Upper lobe of right lung (tissue), 1 donor: Measurements from ENCODE around the gene CCL25. TPM values are rescaled to one million over a fixed set of nuclear protein-coding genes. Genes with fewer than 3 reads are reported as not detected.

Experiments used
- ATAC-seq: fragments of 200-7000 bp; cut with Tn5 transposase; one replicate; pipeline ENCODE4 v1.9.1; 2020; ENCODE audit warnings: mild to moderate bottlenecking, moderate library complexity
- DNase-seq: peaks from one replicate; pipeline ENCODE4 v3.0.0-alpha.2; 2020
- H3K27ac ChIP-seq: fragments of 200-600 bp; one replicate; pipeline ENCODE4 v1.8.0; 2022
- H3K27me3 ChIP-seq: fragments of 200-600 bp; one replicate; pipeline ENCODE4 v1.8.0; 2022; ENCODE audit warnings: mild to moderate bottlenecking
- H3K36me3 ChIP-seq: fragments of 200-600 bp; one replicate; pipeline ENCODE4 v1.8.0; 2022
- H3K4me1 ChIP-seq: fragments of 200-600 bp; one replicate; pipeline ENCODE4 v1.8.0; 2022
- H3K4me3 ChIP-seq: fragments of 200-600 bp; one replicate; pipeline ENCODE4 v1.8.0; 2022; ENCODE audit warnings: mild to moderate bottlenecking
- H3K9me3 ChIP-seq: fragments of 200-600 bp; one replicate; pipeline ENCODE4 v1.8.0; 2022
- CTCF ChIP-seq: fragments of 200-600 bp; IDR thresholded peaks from one replicate; pipeline ENCODE4 v1.8.0; 2022; ENCODE audit warnings: antibody characterized with exemption
- intact Hi-C: fragments of 100-400 bp; cut with DNase I; formaldehyde crosslinking; loops from one replicate; pipeline ENCODE4 v1.11.0; 2022
- total RNA-seq: library from RNA; stranded (reverse); fragmentation: NEBNext Ultra II Directional; extraction: Animal tissue kit (Norgen Biotek cat#: 25700); gene quantifications from one replicate; pipeline ENCODE4 v1.2.1, GENCODE V29; 2021
- donor health status: DM: no; HTN: yes; CAD: no; lungs with severe emphysema.

CCL25 gene
- total RNA-seq, 1 donor from 2014 or later, result not detected

GRCh38 chr19:8111376-8111775 is 58.8 kb downstream of the CCL25 start:
- no peaks in the 10 kb centered on the region for H3K9me3 ChIP-seq
- H3K4me3 ChIP-seq, result no peak overlapping the region
- ATAC-seq (no peak), DNase-seq (no peak)
- no peak for TF ChIP-seq CTCF
- H3K36me3 ChIP-seq, result no peaks in the 10 kb centered on the region
- intact Hi-C loops, result no loop called here
- no peak overlapping the region for H3K27ac ChIP-seq
- H3K27me3 ChIP-seq, result no peaks in the 10 kb centered on the region
- no peaks in the 10 kb centered on the region for H3K4me1 ChIP-seq

Other genes with a start within 250 kb of the CCL25 start
- gene EVI5L, start 222.5 kb upstream of the CCL25 start, total RNA-seq, result 15.5 TPM
- gene PRR36, start 178.4 kb upstream of the CCL25 start, total RNA-seq, result 2.6 TPM
- 11.0 TPM for gene LRRC8E, start 164.2 kb upstream of the CCL25 start, total RNA-seq
- 36.4 TPM for gene MAP2K7, start 148.9 kb upstream of the CCL25 start, total RNA-seq
- gene TGFBR3L, start 137.9 kb upstream of the CCL25 start, total RNA-seq, result 1.2 TPM
- 28.9 TPM for gene SNAPC2, start 132.4 kb upstream of the CCL25 start, total RNA-seq
- 1.2 TPM for gene CTXN1, start 126.6 kb upstream of the CCL25 start, total RNA-seq
- gene TIMM44, start 109.1 kb upstream of the CCL25 start, total RNA-seq, result 49.8 TPM
- 65.9 TPM for gene ELAVL1, start 47.1 kb upstream of the CCL25 start, total RNA-seq
- gene FBN3, start 96.8 kb downstream of the CCL25 start, total RNA-seq, result 8.5 TPM
- 65.4 TPM for gene CERS4, start 156.6 kb downstream of the CCL25 start, total RNA-seq